Transverse colon (tissue), 4 donors: ENCODE results near the gene PRPSAP2. TPM values are rescaled to one million over a fixed set of nuclear protein-coding genes. Genes with fewer than 3 reads are reported as not detected.
A peak's percentile ranks its signal among the peaks of the same experiment; 100 is the strongest.

Source experiments
- DNase-seq: peaks from one replicate; pipeline ENCODE4 v3.0.0-alpha.2; 2019
- H3K27ac ChIP-seq, 4 donors: fragments of 200-600 bp; sonication (generic); 2 replicates each; pipeline ENCODE4 v1.5.1; 2016 to 2018; ENCODE audit warnings: inconsistent platforms in 4 of 4
- H3K27me3 ChIP-seq: fragments of 200-600 bp; sonication (generic); 2 replicates; pipeline ENCODE4 v1.5.1; 2017; ENCODE audit warnings: inconsistent platforms
- H3K36me3 ChIP-seq, 4 donors: fragments of 200-600 bp; sonication (generic); 2 replicates each; pipeline ENCODE4 v1.5.1; 2017 to 2019; ENCODE audit warnings: inconsistent platforms in 4 of 4
- H3K4me1 ChIP-seq, 4 donors: fragments of 200-600 bp; sonication (generic); 2 replicates each; pipeline ENCODE4 v1.5.1; 2017 to 2020; ENCODE audit warnings: inconsistent platforms in 4 of 4
- H3K4me3 ChIP-seq, 4 donors: fragments of 200-600 bp; sonication (generic); 1 replicate in 1 of 4; 2 replicates in 3 of 4; pipeline versions ENCODE4 v1.5.1 to v1.6.1; 2017 to 2019; ENCODE audit warnings: inconsistent platforms in 4 of 4
- H3K9me3 ChIP-seq, 2 donors: fragments of 200-600 bp; sonication (generic); 2 replicates each; pipeline ENCODE4 v1.5.1; 2017 to 2019; ENCODE audit warnings: inconsistent platforms in 2 of 2
- CTCF ChIP-seq, 5 experiments: fragments of 200-600 bp in 3 of 5; fragments of 450-650 bp in 2 of 5; sonication (generic) in 3 of 5; IDR thresholded peaks; 1 replicate in 2 of 5; 2 replicates in 3 of 5; pipeline ENCODE4 v1.5.1; 2016 to 2017; ENCODE audit warnings: antibody characterized with exemption in 5 of 5, inconsistent platforms in 3 of 5, mild to moderate bottlenecking in 2 of 5, moderate library complexity in 1 of 5
- EP300 ChIP-seq: sonication (generic); formaldehyde crosslinking; IDR thresholded peaks from one replicate; pipeline ENCODE4 v1.6.1; 2017; ENCODE audit warnings: antibody characterized with exemption, low read depth
- POLR2A ChIP-seq: fragments of 450-650 bp; IDR thresholded peaks from one replicate; pipeline ENCODE4 v1.6.1; 2016; ENCODE audit warnings: antibody characterized with exemption, mild to moderate bottlenecking, moderate library complexity
- POLR2AphosphoS5 ChIP-seq, 3 donors: sonication (generic); formaldehyde crosslinking; IDR thresholded peaks; one replicate each; pipeline ENCODE4 v1.6.1; 2016; ENCODE audit warnings: antibody characterized with exemption in 3 of 3
- WGBS, 2 donors: methylation state at CpG; one replicate each; pipeline ENCODE4 v1.1.5; 2018; ENCODE audit warnings: low coverage in 1 of 2; 5-methylcytosine and 5-hydroxymethylcytosine counted together
- in situ Hi-C, 4 donors: fragments of 200-750 bp; cut with MboI; loops; one replicate each; pipeline versions ENCODE4 v1.15.0 to v1.15.1; 2017; ENCODE audit warnings: low sequenced_read_pairs in 3 of 4, low pct_ligation_motif_present in 1 of 4, low pct_unique_long_range_greater_than_20kb in 1 of 4
- intact Hi-C: fragments of 100-400 bp; cut with DNase I; formaldehyde crosslinking; loops from one replicate; pipeline ENCODE4 v1.15.1; 2023; ENCODE audit warnings: low total_unique reads
- total RNA-seq, 4 donors: library from RNA; depleted of rRNA; stranded (reverse); fragments of >200 nt; gene quantifications; one replicate each; pipeline ENCODE4 v1.1.0, GENCODE V29; 2016

Gene PRPSAP2
- total RNA-seq, 4 donors from 2014 or later, result 22.4 to 77.0 (median 27.2) TPM

- no peak overlapping the region for H3K27ac ChIP-seq
- H3K27me3 ChIP-seq, result no peaks in the 10 kb centered on the region
- WGBS, 2 donors, result 89 to 94% methylated on average over 5 to 9 of the region's 9 CpGs
- intact Hi-C loops (no loop called here), in situ Hi-C loops (no loop called here)
- no peak for TF ChIP-seq POLR2AphosphoS5 (IDR thresholded peaks at IDR 0.05)
- TF ChIP-seq POLR2A, result no peak
- no peak for TF ChIP-seq CTCF (IDR thresholded peaks at IDR 0.05)
- TF ChIP-seq EP300, result no peak
- H3K4me1 ChIP-seq, result peaks cover 10 to 29% (median 24%) of the 10 kb centered on the region in 4 donors
- H3K9me3 ChIP-seq, result no peaks in the 10 kb centered on the region
- DNase-seq, result no peak
- H3K36me3 ChIP-seq, result no peaks in the 10 kb centered on the region
- H3K4me3 ChIP-seq, result no peak overlapping the region
Observed at GRCh38 chr17:18964550-18964949, 106.6 kb downstream of the PRPSAP2 start.

- Histone ChIP-seq H3K27me3 (no peaks in the 10 kb centered on the region), H3K4me1 (peaks cover 16 to 40% (median 34%) of the 10 kb centered on the region in 4 donors), H3K4me3 (no peak overlapping the region), H3K9me3 (no peaks in the 10 kb centered on the region), H3K36me3 (no peaks in the 10 kb centered on the region), H3K27ac (no peak overlapping the region)
- 75 to 83% methylated on average over 3 to 14 of the region's 14 CpGs for WGBS, 2 donors
- no peak for DNase-seq
- intact Hi-C loops, result no loop called here
- in situ Hi-C loops, result no loop called here
- TF ChIP-seq CTCF (IDR thresholded peaks at IDR 0.05), result no peak
- no peak for TF ChIP-seq POLR2A
- TF ChIP-seq POLR2AphosphoS5 (IDR thresholded peaks at IDR 0.05), result no peak
- no peak for TF ChIP-seq EP300
Observed at GRCh38 chr17:18965530-18966236, 107.8 kb downstream of the PRPSAP2 start.

GRCh38 chr17:18966831-18967624 lies 109.1 kb downstream of the PRPSAP2 start:
- no peak for TF ChIP-seq EP300
- TF ChIP-seq POLR2A, result no peak
- TF ChIP-seq CTCF (IDR thresholded peaks at IDR 0.05), result no peak
- TF ChIP-seq POLR2AphosphoS5 (IDR thresholded peaks at IDR 0.05), result no peak
- intact Hi-C loops, result no loop called here
- H3K27me3 ChIP-seq, result no peaks in the 10 kb centered on the region
- H3K4me3 ChIP-seq, result no peak overlapping the region
- in situ Hi-C loops, result no loop called here
- no peak overlapping the region for H3K27ac ChIP-seq
- no peaks in the 10 kb centered on the region for H3K36me3 ChIP-seq
- H3K4me1 ChIP-seq, result peaks cover 17 to 42% (median 34%) of the 10 kb centered on the region in 4 donors
- H3K9me3 ChIP-seq, result no peaks in the 10 kb centered on the region
- 59 to 72% methylated on average over 8 to 17 of the region's 19 CpGs for WGBS, 2 donors
- peak; percentile 7 for DNase-seq

GRCh38 chr17:18967916-18968315 lies 110.0 kb downstream of the PRPSAP2 start:
- no peak for DNase-seq
- H3K9me3 ChIP-seq, result no peaks in the 10 kb centered on the region
- peaks cover 17 to 42% (median 34%) of the 10 kb centered on the region in 4 donors for H3K4me1 ChIP-seq
- in situ Hi-C loops, result no loop called here
- intact Hi-C loops, result no loop called here
- no peaks in the 10 kb centered on the region for H3K36me3 ChIP-seq
- H3K27me3 ChIP-seq, result no peaks in the 10 kb centered on the region
- WGBS, 2 donors, result 45% methylated on average over 4 of the region's 4 CpGs; no CpG with 5 or more reads in 1 of the 2 donors
- TF ChIP-seq POLR2A (no peak), POLR2AphosphoS5 (IDR thresholded peaks at IDR 0.05) (no peak), CTCF (IDR thresholded peaks at IDR 0.05) (no peak), EP300 (no peak)
- peak overlapping the region in 3 of 4 donors; percentile 80 to 89 (median 83) for H3K27ac ChIP-seq
- H3K4me3 ChIP-seq, result no peak overlapping the region
